PC-9 (cell line): ENCODE measurements around the gene KCTD13.

Experiments used
- CTCF ChIP-seq: fragments of 200-600 bp; sonication (generic); conservative IDR thresholded peaks from 2 replicates; pipeline ENCODE4 v1.6.1; 2017; ENCODE audit warnings: mixed run types, antibody characterized with exemption, mild to moderate bottlenecking, moderate library complexity
- EZH2 ChIP-seq: fragments of 200-600 bp; sonication (generic); IDR thresholded peaks from 2 replicates; pipeline ENCODE4 v1.8.0; 2017; ENCODE audit warnings: antibody characterized with exemption, low read depth

GRCh38 chr16:29858149-29858849, 67.7 kb downstream of the KCTD13 start:
- TF ChIP-seq EZH2 (no peak), CTCF (no peak)
